Measurements from ENCODE around the gene TRAK1.

DNA sequence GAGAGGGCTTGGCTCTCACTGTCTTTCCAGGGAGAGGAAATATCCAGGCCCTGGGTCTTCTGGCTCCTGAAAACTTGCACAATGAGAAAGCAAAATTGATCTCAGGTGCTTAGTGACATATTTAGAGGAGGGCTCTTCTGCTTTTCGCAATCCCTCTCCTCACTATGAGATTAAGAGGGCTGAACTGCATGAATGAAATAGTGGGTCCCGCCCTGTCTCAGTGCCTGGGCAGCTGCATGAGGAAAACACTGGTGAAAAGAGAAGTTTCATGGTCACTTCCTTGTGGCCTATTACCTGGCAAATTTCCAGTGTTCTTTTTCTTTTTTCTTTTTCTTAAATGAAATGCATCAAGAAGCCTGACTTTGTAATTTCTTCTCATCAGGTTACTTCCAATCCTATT, 73.5 kb downstream of the TRAK1 start:
- TF ChIP-seq, protein P1, sequence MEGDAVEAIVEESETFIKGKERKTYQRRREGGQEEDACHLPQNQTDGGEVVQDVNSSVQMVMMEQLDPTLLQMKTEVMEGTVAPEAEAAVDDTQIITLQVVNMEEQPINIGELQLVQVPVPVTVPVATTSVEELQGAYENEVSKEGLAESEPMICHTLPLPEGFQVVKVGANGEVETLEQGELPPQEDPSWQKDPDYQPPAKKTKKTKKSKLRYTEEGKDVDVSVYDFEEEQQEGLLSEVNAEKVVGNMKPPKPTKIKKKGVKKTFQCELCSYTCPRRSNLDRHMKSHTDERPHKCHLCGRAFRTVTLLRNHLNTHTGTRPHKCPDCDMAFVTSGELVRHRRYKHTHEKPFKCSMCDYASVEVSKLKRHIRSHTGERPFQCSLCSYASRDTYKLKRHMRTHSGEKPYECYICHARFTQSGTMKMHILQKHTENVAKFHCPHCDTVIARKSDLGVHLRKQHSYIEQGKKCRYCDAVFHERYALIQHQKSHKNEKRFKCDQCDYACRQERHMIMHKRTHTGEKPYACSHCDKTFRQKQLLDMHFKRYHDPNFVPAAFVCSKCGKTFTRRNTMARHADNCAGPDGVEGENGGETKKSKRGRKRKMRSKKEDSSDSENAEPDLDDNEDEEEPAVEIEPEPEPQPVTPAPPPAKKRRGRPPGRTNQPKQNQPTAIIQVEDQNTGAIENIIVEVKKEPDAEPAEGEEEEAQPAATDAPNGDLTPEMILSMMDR (IDR thresholded peaks at IDR 0.05), result no peak
- no peak for TF ChIP-seq EP300 (IDR thresholded peaks at IDR 0.05)
